ENCODE results near the gene RHOG. TPM values are rescaled to one million over a fixed set of nuclear protein-coding genes. Genes with fewer than 3 reads are reported as not detected.

Gene RHOG
- 10 to 100 TPM; 17.9 to 69.1 (median 30.1) TPM for total RNA-seq
- 10 to 100 TPM; 23.0 to 50.4 TPM for polyA plus RNA-seq
- long read RNA-seq, donor 1, transcript RHOG-201 (2 exons, 1,319 nt) = major isoform, 12 of 24 reads
- long read RNA-seq, donor 1, partial matches to known transcripts = 0 of 24 reads
- long read RNA-seq, donor 1, other reads (novel, unspliced or antisense) = 12 of 24 reads
- long read RNA-seq, donor 2, transcript RHOG-201 (2 exons, 1,319 nt) = major isoform, 66 of 77 reads
- long read RNA-seq, donor 2, partial matches to known transcripts = 11 of 77 reads
- long read RNA-seq, donor 2, other reads (novel, unspliced or antisense) = 0 of 77 reads
- long read RNA-seq, donor 3, transcript RHOG-201 (2 exons, 1,319 nt) = major isoform, 10 of 16 reads
- long read RNA-seq, donor 3, partial matches to known transcripts = 6 of 16 reads
- long read RNA-seq, donor 3, other reads (novel, unspliced or antisense) = 0 of 16 reads

- TF ChIP-seq CTCF (IDR thresholded peaks at IDR 0.05) (no peak), POLR2A (IDR thresholded peaks at IDR 0.05) (no peak)
- intact Hi-C loops (cut with DNase I) = loop anchor here in 8 of 10 donors (2.0 to 10.0 kb wide), 6 partner anchors 34 to 386 kb away; partner anchors contain the start of genes PGAP2 (in 4 of the 8) and NUP98 (in 3 of the 8)
- ATAC-seq (peak; percentile 66 to 86 (median 85)), DNase-seq (peak; percentile 90 to 93 (median 90))
- peaks cover 8 to 48% (median 38%) of the 10 kb centered on the region in 12 donors for H3K4me1 ChIP-seq
- H3K27ac ChIP-seq = peak within 1 kb of the TSS; percentile 92 to 100 (median 98)
- peak within 1 kb of the TSS; percentile 42 to 98 (median 84) for H3K4me3 ChIP-seq
- 0 to 2% (median 0%) methylated on average over 4 to 39 of the region's 42 CpGs for WGBS, 4 donors
- H3K27me3 ChIP-seq = no peaks in the 10 kb centered on the region
- no peaks in the 10 kb centered on the region for H3K9me3 ChIP-seq
- no peaks in the 10 kb centered on the region for H3K36me3 ChIP-seq
Measured at GRCh38 chr11:3840870-3841425, at the start of gene RHOG. RHOG (minus strand) TSS chr11:3840959; CDS start chr11:3828138, 12,821 bp downstream.

- 96 to 100% (median 98%) methylated on average over 2 of the region's 2 CpGs for WGBS, 4 donors
- peaks cover 0 to 43% (median 21%) of the 10 kb centered on the region in 12 donors for H3K4me1 ChIP-seq
- no peak for ATAC-seq
Measured at GRCh38 chr11:3890014-3890413, 49.3 kb upstream of the RHOG start.

GRCh38 chr11:3888876-3889275, 48.1 kb upstream of the RHOG start:
- Histone ChIP-seq H3K4me3 (no peak overlapping the region), H3K36me3 (no peaks in the 10 kb centered on the region), H3K27me3 (no peaks in the 10 kb centered on the region), H3K9me3 (no peaks in the 10 kb centered on the region), H3K27ac (no peak overlapping the region), H3K4me1 (peaks cover 0 to 38% (median 11%) of the 10 kb centered on the region in 12 donors)
- ATAC-seq = no peak
- TF ChIP-seq POLR2A (IDR thresholded peaks at IDR 0.05) (no peak), CTCF (IDR thresholded peaks at IDR 0.05) (no peak)
- no peak for DNase-seq
- intact Hi-C loops (cut with DNase I) = no loop called here

More at GRCh38 chr11:3890014-3890413, 49.3 kb upstream of the RHOG start:
- H3K36me3 ChIP-seq = no peaks in the 10 kb centered on the region
- H3K9me3 ChIP-seq = no peaks in the 10 kb centered on the region
- no peak overlapping the region for H3K4me3 ChIP-seq
- intact Hi-C loops (cut with DNase I) = loop anchor here in 1 of 10 donors (10.0 kb wide), 1 partner anchor 55 kb away; no protein-coding TSS in a partner anchor
- no peak overlapping the region for H3K27ac ChIP-seq
- H3K27me3 ChIP-seq = no peaks in the 10 kb centered on the region
- no peak for DNase-seq
- TF ChIP-seq POLR2A (IDR thresholded peaks at IDR 0.05) (no peak), CTCF (IDR thresholded peaks at IDR 0.05) (no peak)

GRCh38 chr11:3886985-3887384, 46.2 kb upstream of the RHOG start:
- WGBS, 4 donors = 92 to 98% (median 95%) methylated on average over 1 of the region's 1 CpG
- H3K4me1 ChIP-seq = peaks cover 0 to 26% (median 6%) of the 10 kb centered on the region in 12 donors

More at GRCh38 chr11:3886985-3887384, 46.2 kb upstream of the RHOG start:
- Histone ChIP-seq H3K27me3 (no peaks in the 10 kb centered on the region), H3K27ac (no peak overlapping the region), H3K4me3 (no peak overlapping the region), H3K9me3 (no peaks in the 10 kb centered on the region), H3K36me3 (no peaks in the 10 kb centered on the region)
- intact Hi-C loops (cut with DNase I) = no loop called here
- ATAC-seq (no peak), DNase-seq (no peak)
- no peak for TF ChIP-seq CTCF (IDR thresholded peaks at IDR 0.05)
- no peak for TF ChIP-seq POLR2A (IDR thresholded peaks at IDR 0.05)

Data from heart left ventricle (tissue), 16 donors.